NCI-H345 treated with DMSO at 0.1 percent for 48 hours (cell line): ENCODE results near the gene IL18BP.

Source experiments
- DNase-seq: peaks from one replicate; lab custom pipeline; 2025; ENCODE audit not compliant: unreplicated experiment; lab: John Stamatoyannopoulos, UW

The IL18BP gene

DNA sequence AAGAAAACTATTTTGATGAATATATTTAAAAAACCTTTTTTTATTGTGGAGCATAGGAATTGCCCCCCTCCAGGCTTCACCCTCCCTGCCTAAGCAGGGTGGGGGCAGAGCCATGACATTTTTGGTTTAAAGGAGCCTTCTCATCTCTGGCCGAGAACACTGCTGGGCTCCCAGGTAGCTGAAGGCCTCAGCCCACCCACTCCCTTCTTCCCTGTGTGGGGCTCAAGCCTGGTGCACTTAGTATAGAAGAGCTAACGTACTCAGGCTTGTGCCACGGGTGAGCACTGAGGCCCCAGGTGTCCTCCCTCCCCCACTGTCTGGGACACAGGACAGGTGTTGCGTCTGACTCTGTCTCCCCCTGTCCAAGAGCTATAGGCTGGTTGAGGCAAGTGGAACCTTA lies 2.2 kb upstream of the IL18BP start:
- DNase-seq: no peak

- no peak for DNase-seq
Observed at GRCh38 chr11:71996946-71997345, 1.8 kb upstream of the IL18BP start.

DNA sequence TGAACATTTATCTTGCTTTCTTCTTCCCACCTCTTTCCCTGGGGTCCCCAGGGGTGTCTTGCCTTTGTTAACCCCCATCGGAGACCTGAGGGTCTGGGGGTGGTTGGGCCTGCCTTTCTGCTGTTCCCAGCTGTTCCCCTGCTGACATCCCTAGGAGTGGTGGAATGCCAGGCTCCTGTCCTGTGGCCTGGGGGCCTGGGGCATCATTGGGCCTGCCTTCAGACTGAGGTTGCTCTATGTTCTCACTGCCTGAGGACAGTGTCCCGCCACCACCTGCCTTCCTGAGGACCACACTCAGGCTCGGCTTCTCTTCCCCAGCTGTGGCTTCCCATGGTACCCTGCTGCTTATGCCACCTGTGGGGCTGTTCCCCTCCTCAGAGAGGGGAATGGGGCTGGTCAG lies 1.1 kb upstream of the IL18BP start:
- no peak for DNase-seq

DNA sequence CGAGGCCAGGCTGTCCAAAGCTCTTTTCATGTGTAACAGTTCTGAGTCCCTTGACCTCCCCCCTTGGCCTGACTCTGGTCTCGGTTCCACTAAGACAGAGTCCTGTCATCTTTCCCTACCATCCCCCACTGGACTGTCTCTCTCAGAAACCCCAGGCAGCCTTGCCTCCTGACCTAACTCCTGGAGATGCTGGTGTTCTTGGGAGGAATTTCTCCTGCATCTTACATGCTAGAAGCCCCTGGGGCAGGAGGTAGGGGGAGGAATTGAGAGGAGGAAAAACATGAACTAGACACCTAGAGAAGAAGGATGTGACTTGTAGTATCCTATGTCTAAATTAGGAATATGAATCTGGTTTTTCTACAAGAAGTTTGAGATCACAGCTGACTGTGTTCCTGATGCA lies 648 bp upstream of the IL18BP start:
- DNase-seq: no peak

DNA sequence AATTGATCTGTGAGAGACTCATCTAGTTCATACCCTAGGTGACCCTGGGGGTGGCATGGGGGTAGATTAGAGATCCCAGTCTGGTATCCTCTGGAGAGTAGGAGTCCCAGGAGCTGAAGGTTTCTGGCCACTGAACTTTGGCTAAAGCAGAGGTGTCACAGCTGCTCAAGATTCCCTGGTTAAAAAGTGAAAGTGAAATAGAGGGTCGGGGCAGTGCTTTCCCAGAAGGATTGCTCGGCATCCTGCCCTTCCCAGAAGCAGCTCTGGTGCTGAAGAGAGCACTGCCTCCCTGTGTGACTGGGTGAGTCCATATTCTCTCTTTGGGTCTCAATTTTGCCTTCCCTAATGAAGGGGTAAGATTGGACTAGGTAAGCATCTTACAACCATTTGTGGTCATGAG lies 653 bp downstream of the IL18BP start:
- DNase-seq: no peak

- DNase-seq: no peak
Observed at GRCh38 chr11:71999798-72000197, 1.1 kb downstream of the IL18BP start.

- DNase-seq: no peak
Observed at GRCh38 chr11:72000202-72000867, 1.6 kb downstream of the IL18BP start.

GRCh38 chr11:72001285-72001684 lies 2.6 kb downstream of the IL18BP start:
- no peak for DNase-seq

DNA sequence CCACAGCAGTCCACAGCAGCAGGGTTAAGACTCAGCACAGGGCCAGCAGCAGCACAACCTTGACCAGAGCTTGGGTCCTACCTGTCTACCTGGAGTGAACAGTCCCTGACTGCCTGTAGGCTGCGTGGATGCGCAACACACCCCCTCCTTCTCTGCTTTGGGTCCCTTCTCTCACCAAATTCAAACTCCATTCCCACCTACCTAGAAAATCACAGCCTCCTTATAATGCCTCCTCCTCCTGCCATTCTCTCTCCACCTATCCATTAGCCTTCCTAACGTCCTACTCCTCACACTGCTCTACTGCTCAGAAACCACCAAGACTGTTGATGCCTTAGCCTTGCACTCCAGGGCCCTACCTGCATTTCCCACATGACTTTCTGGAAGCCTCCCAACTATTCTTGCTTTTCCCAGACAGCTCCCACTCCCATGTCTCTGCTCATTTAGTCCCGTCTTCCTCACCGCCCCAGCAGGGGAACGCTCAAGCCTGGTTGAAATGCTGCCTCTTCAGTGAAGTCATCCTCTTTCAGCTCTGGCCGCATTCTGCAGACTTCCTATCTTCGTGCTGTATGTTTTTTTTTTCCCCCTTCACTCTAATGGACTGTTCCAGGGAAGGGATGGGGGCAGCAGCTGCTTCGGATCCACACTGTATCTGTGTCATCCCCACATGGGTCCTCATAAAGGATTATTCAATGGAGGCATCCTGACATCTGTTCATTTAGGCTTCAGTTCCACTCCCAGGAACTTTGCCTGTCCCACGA lies 3.3 kb downstream of the IL18BP start:
- no peak for DNase-seq

DNA sequence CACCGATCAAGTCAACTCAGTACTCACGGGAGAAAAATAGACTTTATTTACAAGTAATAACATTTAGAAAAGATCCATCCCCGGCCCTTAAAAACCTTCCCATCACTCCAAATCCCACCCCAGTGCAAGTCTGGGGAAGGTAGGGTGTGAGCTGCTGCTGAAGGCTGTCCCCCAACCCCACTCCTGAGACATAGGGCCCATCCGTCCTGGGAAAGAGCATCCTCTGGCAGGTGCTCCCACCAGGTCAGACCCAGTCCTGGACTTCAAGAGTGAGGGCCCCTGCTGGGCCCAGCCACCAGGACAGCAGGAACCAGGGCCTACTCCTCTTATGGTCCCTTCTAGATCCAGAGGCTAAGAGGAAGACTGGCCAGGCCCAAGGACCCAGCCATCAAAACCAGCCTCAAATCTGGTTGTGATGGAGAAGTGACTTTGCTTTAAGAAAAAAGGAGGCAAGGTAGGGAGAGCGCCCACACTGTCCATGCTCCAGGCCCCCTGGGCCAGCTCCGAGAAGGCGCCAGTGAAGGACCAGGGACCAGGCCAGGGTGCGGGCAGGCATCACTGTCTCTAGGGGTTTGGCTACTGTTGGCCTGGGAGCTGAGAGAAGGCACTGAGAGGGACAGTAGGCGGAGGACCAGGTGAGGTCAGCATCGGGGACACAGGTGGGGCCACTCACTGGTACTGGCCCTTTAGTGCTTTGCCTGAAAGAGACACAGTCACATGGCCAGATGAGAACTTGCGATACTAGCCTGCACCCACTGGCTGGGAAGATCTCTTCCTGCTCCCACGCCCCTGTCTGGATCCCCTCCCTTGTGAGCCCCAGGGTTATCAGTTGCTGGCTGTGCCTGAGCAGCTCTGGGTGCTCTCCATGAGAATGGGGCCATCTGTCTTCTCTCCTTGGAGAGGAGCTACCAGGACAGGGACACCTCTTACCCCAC lies 4.4 kb downstream of the IL18BP start:
- DNase-seq: no peak

- DNase-seq: no peak
Observed at GRCh38 chr11:72003776-72004171, 5.1 kb downstream of the IL18BP start.

GRCh38 chr11:72004515-72005346 lies 6.0 kb downstream of the IL18BP start:
- no peak for DNase-seq

GRCh38 chr11:72005347-72006260 lies 6.9 kb downstream of the IL18BP start:
- DNase-seq: no peak

DNA sequence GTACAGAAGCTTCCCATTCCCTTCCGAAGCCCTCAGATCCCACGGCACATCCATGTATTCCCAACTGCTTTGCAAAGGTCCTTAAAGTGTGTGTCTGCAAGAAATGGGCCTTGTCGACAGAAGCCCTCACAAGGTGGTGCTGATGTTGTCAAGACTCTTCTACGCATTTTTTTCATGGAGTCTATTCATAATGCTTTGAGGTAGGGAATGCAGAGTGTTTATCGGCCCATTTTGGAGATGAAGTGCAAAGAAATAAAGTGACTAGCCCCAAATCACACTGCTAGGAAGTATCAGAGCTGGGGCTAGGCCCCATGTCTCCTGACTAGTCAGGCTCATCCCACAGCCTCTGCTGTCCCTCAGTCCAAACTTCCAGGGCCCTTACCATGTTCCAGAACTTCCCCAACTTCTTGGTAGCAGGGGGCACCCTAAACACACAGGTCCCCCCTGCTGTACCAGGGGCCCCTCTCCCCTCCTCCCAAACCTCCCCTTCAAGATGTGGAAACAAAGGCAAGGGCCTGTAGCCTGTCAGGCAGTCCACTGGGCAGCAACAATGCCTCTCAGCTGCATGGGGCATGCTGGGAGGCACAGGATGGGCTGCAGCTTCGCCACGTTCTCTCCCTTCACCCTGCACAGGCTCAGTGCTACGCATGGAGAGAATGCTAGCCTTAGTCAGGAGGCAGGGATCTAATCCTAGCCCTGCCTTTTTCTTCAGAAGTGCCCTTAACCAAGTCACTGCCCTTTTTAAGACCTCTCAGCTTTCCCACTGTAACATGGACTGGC lies 7.8 kb downstream of the IL18BP start:
- no peak for DNase-seq

GRCh38 chr11:72007089-72007476 lies 8.4 kb downstream of the IL18BP start:
- DNase-seq: no peak

DNA sequence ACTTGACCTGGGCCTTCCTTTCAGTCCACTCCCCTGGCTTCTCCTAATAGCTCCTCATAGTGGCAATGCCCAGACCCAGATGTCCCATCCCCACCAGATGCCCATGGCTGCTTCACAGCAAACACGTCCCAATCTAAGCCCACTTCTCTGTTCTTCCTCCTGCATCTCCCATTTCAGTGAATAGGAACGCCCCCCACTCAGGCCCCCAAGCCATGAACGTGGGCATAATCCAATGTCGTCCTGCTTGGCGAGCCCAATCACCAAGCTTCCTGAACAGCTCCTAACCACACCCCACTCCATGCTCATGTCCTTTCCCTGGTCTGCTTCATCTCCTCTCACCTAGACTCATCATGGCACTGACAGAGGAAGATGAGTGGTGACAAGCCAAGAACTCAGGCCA lies 8.9 kb downstream of the IL18BP start:
- DNase-seq: no peak

- no peak for DNase-seq
Observed at GRCh38 chr11:72008728-72009127, 10.0 kb downstream of the IL18BP start.

DNA sequence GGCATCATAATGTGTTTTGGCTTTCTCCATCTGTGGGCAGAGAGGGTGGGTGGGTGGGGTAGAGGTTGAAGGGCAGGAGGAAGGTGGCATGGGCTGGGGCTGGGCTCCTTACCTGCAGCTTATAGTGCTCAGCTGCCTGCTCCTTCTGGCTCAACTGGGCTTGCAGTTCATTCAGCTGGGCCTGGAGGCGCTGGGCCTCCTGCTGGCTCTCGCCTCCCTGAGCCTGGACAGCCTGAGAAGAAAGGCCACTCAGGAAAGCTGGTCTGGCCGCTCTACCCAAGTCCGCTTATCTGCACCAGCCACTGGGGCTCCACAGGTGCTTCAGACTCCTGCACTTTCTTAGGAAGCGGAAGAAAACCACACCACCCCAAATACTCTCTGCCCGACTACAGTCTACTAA lies 10.4 kb downstream of the IL18BP start:
- no peak for DNase-seq
